ENCODE data around the gene EGFL7.

EGFL7 gene

GRCh38 chr9:136645352-136645902 lies 17.3 kb upstream of the EGFL7 start:
- no peak for DNase-seq

- DNase-seq, result no peak
Observed at GRCh38 chr9:136645903-136646754, 16.6 kb upstream of the EGFL7 start.

GRCh38 chr9:136646827-136647711 lies 15.6 kb upstream of the EGFL7 start:
- no peak for DNase-seq

GRCh38 chr9:136648751-136649150 lies 14.0 kb upstream of the EGFL7 start:
- no peak for DNase-seq

- no peak for DNase-seq
Observed at GRCh38 chr9:136650021-136650420, 12.7 kb upstream of the EGFL7 start.

GRCh38 chr9:136650648-136651047 lies 12.1 kb upstream of the EGFL7 start:
- DNase-seq, result no peak

GRCh38 chr9:136651860-136652259 lies 10.9 kb upstream of the EGFL7 start:
- DNase-seq, result no peak

GRCh38 chr9:136653323-136654079 lies 9.2 kb upstream of the EGFL7 start:
- no peak for DNase-seq

GRCh38 chr9:136654820-136655535 lies 7.7 kb upstream of the EGFL7 start:
- no peak for DNase-seq

- no peak for DNase-seq
Observed at GRCh38 chr9:136655536-136656182, 7.1 kb upstream of the EGFL7 start.

GRCh38 chr9:136656183-136656738 lies 6.5 kb upstream of the EGFL7 start:
- DNase-seq, result no peak

GRCh38 chr9:136656795-136657611 lies 5.7 kb upstream of the EGFL7 start:
- DNase-seq, result no peak

- no peak for DNase-seq
Observed at GRCh38 chr9:136657974-136658848, 4.5 kb upstream of the EGFL7 start.

GRCh38 chr9:136658849-136659535 lies 3.7 kb upstream of the EGFL7 start:
- no peak for DNase-seq

GRCh38 chr9:136659861-136660784 lies 2.6 kb upstream of the EGFL7 start:
- DNase-seq, result no peak

- no peak for DNase-seq
Observed at GRCh38 chr9:136660971-136661550, 1.7 kb upstream of the EGFL7 start.

Data from NCI-H748 treated with DMSO at 0.1 percent for 48 hours (cell line).